K562 (cell line): ENCODE data around the gene ANKDD1A. TPM values are rescaled to one million over a fixed set of nuclear protein-coding genes. Genes with fewer than 3 reads are reported as not detected.
A peak's percentile ranks its signal among the peaks of the same experiment; 100 is the strongest.

Source experiments
- FOXJ2 ChIP-seq: fragments of 200-800 bp; sonication (Bioruptor generic); IDR thresholded peaks from 2 replicates; pipeline ENCODE4 v1.6.1; 2016; ENCODE audit warnings: missing genetic modification characterization, missing compliant biosample characterization
- GATAD2A ChIP-seq: fragments of 450-650 bp; IDR thresholded peaks from 2 replicates; pipeline ENCODE4 v1.6.1; 2017
- HOMEZ ChIP-seq: fragments of 250-450 bp; sonication (Bioruptor Pico); IDR thresholded peaks from 2 replicates; pipeline ENCODE4 v1.4.0; 2020; ENCODE audit warnings: mild to moderate bottlenecking, moderate library complexity
- ID3 ChIP-seq, 2 experiments: fragments of 250-450 bp in 1 of 2; fragments of 450-650 bp in 1 of 2; sonication (Bioruptor Pico) in 1 of 2; IDR thresholded peaks; 2 replicates each; pipeline versions ENCODE4 v1.6.1 to v1.8.0; 2016 to 2021; ENCODE audit warnings: mild to moderate bottlenecking in 2 of 2, moderate library complexity in 2 of 2, missing compliant biosample characterization in 1 of 2, missing genetic modification characterization in 1 of 2
- MBD2 ChIP-seq: sonication (generic); IDR thresholded peaks from 2 replicates; pipeline ENCODE4 v1.6.1; 2016; ENCODE audit warnings: low read depth, borderline replicate concordance
- MGA ChIP-seq: fragments of 450-650 bp; IDR thresholded peaks from 2 replicates; pipeline ENCODE4 v1.6.1; 2016; ENCODE audit warnings: mild to moderate bottlenecking, moderate library complexity
- MYBL2 ChIP-seq, 2 experiments: fragments of 450-650 bp in 1 of 2; sonication (generic) in 1 of 2; formaldehyde crosslinking in 1 of 2; IDR thresholded peaks; 2 replicates each; pipeline versions ENCODE4 v1.6.1 to v1.8.1; 2017 to 2022; ENCODE audit warnings: borderline replicate concordance in 1 of 2, inconsistent platforms in 1 of 2, low read depth in 1 of 2, mild to moderate bottlenecking in 1 of 2, missing genetic modification reagents in 1 of 2, moderate library complexity in 1 of 2
- NELFE ChIP-seq: IDR thresholded peaks from 2 replicates; pipeline ENCODE4 v1.6.1; 2011; ENCODE audit warnings: mild to moderate bottlenecking; ENCODE audit not compliant: insufficient read depth, insufficient read length
- NFE2 ChIP-seq: IDR thresholded peaks from 2 replicates; pipeline ENCODE4 v1.6.1; 2014; ENCODE audit warnings: antibody characterized with exemption, low read depth
- POU5F1 ChIP-seq: fragments of 150-350 bp; IDR thresholded peaks from 2 replicates; pipeline ENCODE4 v1.6.1; 2014; ENCODE audit warnings: borderline replicate concordance, low read length, low read depth, mild to moderate bottlenecking; ENCODE audit not compliant: partially characterized antibody
- ZNF511 ChIP-seq: sonication (generic); formaldehyde crosslinking; IDR thresholded peaks from 2 replicates; pipeline ENCODE4 v1.8.0; 2022; ENCODE audit warnings: mild to moderate bottlenecking, missing genetic modification reagents
- polyA plus RNA-seq, 8 experiments: library from polyadenylated mRNA; depleted of rRNA in 4 of 8; stranded (reverse) in 5 of 8; unstranded in 3 of 8; fragments of >200 nt; fragmentation: Nextera tagmentation in 2 of 8; fragmentation: Illumina TruSeq in 1 of 8; extraction: Ambion mirVana in 2 of 8; extraction: Trizol in 1 of 8; gene quantifications; 2 replicates each; pipeline versions ENCODE4 v1.2.1 to v1.2.3, GENCODE V29; 2011 to 2014; ENCODE audit warnings: inconsistent platforms in 1 of 8, missing spikeins in 1 of 8
- total RNA-seq, 7 experiments: library from RNA; depleted of rRNA in 6 of 7; stranded (reverse); fragments of >200 nt in 6 of 7; fragmentation: Illumina TruSeq in 2 of 7; extraction: Trizol in 2 of 7; gene quantifications; 2 replicates each; pipeline versions ENCODE4 v1.2.1 to v1.2.3, GENCODE V29; 2011 to 2021; ENCODE audit warnings: low replicate concordance in 1 of 7

ANKDD1A gene
- total and polyA plus RNA-seq, 9 of the 15 experiments (the other 6 are each of a cell fraction or from before 2014, with no cell fraction given), result 0.08 to 0.80 (median 0.43) TPM

GRCh38 chr15:64989416-64990167 is 77.9 kb downstream of the ANKDD1A start, which contains the start of gene SPG21 (continued):
- TF ChIP-seq MBD2 (0 out of 2 replicates have a peak, but pooled peaks have one; percentile 13), NFE2 (no peak), HOMEZ (CRISPR knock-in tag) (0 out of 2 replicates have a peak, but pooled peaks have one; percentile 65), NELFE (no peak), ZNF511 (CRISPR knock-in tag) (peak; percentile 35; the same call in 1 of the 2 replicates), ID3 (CRISPR knock-in tag; IDR thresholded peaks at IDR 0.05) (no peak), ID3 (tag; IDR thresholded peaks at IDR 0.05) (peak; percentile 58; the same call in 1 of the 2 replicates), MYBL2 (IDR thresholded peaks at IDR 0.05; ENCODE audit: low read depth) (no peak), MYBL2 (CRISPR knock-in tag; IDR thresholded peaks at IDR 0.05; ENCODE audit: borderline replicate concordance) (no peak), POU5F1 (no peak), FOXJ2 (tag) (peak; percentile 45; the same call in 1 of the 2 replicates), MGA (peak; percentile 74), GATAD2A (0 out of 2 replicates have a peak, but pooled peaks have one; percentile 38)
